Panc1 (cell line): Measurements from ENCODE around the gene CABLES2. TPM values are rescaled to one million over a fixed set of nuclear protein-coding genes. Genes with fewer than 3 reads are reported as not detected.

Source experiments
- ATAC-seq: fragments of 200-7000 bp; cut with Tn5 transposase; 2 replicates; pipeline ENCODE4 v1.9.1; 2020; ENCODE audit warnings: mild to moderate bottlenecking, moderate library complexity
- BruUV-seq: library from RNA; stranded (reverse); fragments of 400-500 nt; replicated peaks from 2 replicates; lab custom pipeline; 2021; lab: Mats Ljungman, UMichigan
- CTCF ChIA-PET: fragments of 300-600 bp; sonication (Branson Sonifier 250); formaldehyde crosslinking; loops from one replicate; lab custom pipeline; 2022; ENCODE audit warnings: antibody characterized with exemption; lab: Charles Lee
- POLR2A ChIA-PET: fragments of 300-600 bp; sonication (Branson Sonifier 250); formaldehyde crosslinking; loops from one replicate; lab custom pipeline; 2022; ENCODE audit warnings: antibody characterized with exemption; lab: Charles Lee
- DNase-seq: peaks from one replicate; pipeline ENCODE4 v3.0.0-alpha.2; 2010; ENCODE audit warnings: low read depth, low spot score
- H3K27ac ChIP-seq: 2 replicates; pipeline ENCODE4 v1.5.1; 2011; ENCODE audit warnings: mild to moderate bottlenecking, low read length, inconsistent platforms
- H3K27me3 ChIP-seq: fragments of 200-500 bp; sonication (Bioruptor generic); 2 replicates; pipeline ENCODE4 v1.6.0; 2014; ENCODE audit warnings: low read length, inconsistent platforms; ENCODE audit not compliant: control insufficient read depth, insufficient read depth
- H3K36me3 ChIP-seq: fragments of 200-500 bp; sonication (Bioruptor generic); 2 replicates; pipeline ENCODE4 v1.5.1; 2014; ENCODE audit warnings: inconsistent platforms, mild to moderate bottlenecking, low read length, moderate library complexity; ENCODE audit not compliant: control insufficient read depth, insufficient read depth
- H3K4me1 ChIP-seq: 2 replicates; pipeline ENCODE4 v1.5.1; 2011; ENCODE audit warnings: inconsistent platforms, mild to moderate bottlenecking, low read length, moderate library complexity; ENCODE audit not compliant: control insufficient read depth, insufficient read depth
- H3K4me3 ChIP-seq, 2 experiments: 2 replicates each; pipeline ENCODE4 v1.5.1; 2011 to 2012; ENCODE audit warnings: low read depth in 2 of 2, low read length in 2 of 2, mild to moderate bottlenecking in 2 of 2, inconsistent platforms in 1 of 2, moderate library complexity in 1 of 2
- H3K9me3 ChIP-seq: fragments of 200-500 bp; sonication (Bioruptor generic); 2 replicates; pipeline ENCODE4 v1.5.1; 2014; ENCODE audit warnings: low read depth, mild to moderate bottlenecking, inconsistent platforms, low read length, moderate library complexity; ENCODE audit not compliant: control insufficient read depth, insufficient read depth
- POLR2AphosphoS5 ChIP-seq: IDR thresholded peaks from 2 replicates; pipeline ENCODE4 v1.6.1; 2012; ENCODE audit warnings: mild to moderate bottlenecking, low read depth, low read length, moderate library complexity
- SIN3A ChIP-seq: IDR thresholded peaks from 2 replicates; pipeline ENCODE4 v1.6.1; 2012; ENCODE audit warnings: low read depth, mild to moderate bottlenecking, low read length, moderate library complexity, borderline replicate concordance; ENCODE audit not compliant: insufficient read depth
- TCF7L2 ChIP-seq: IDR thresholded peaks from 2 replicates; pipeline ENCODE4 v1.6.1; 2011; ENCODE audit warnings: mild to moderate bottlenecking, low read depth, low read length, inconsistent platforms
- in situ Hi-C: cut with HindIII; loops from 2 replicates; pipeline ENCODE4 v1.10.0; 2016; ENCODE audit warnings: low sequenced_read_pairs, low pct_unique_long_range_greater_than_20kb
- intact Hi-C: fragments of 100-400 bp; cut with micrococcal nuclease; formaldehyde crosslinking; loops from one replicate; pipeline ENCODE4 v1.10.0; 2022; ENCODE audit not compliant: unreplicated experiment
- total RNA-seq: library from RNA; stranded (reverse); gene quantifications from one replicate; pipeline ENCODE4 v1.2.1, GENCODE V29; 2021; ENCODE audit not compliant: unreplicated experiment
- TF ChIP-seq, protein P1 (sequence below): fragments of 450-650 bp; IDR thresholded peaks from 2 replicates; pipeline ENCODE4 v1.5.1; 2017; ENCODE audit warnings: mild to moderate bottlenecking
- TF ChIP-seq, protein P2 (sequence below), 2 experiments: IDR thresholded peaks; 2 replicates each; pipeline ENCODE4 v1.6.1; 2011 to 2012; ENCODE audit warnings: low read depth in 2 of 2, control low read depth in 1 of 2, low read length in 1 of 2, mild to moderate bottlenecking in 1 of 2, moderate library complexity in 1 of 2; ENCODE audit not compliant: insufficient read depth in 1 of 2

The CABLES2 gene
- total RNA-seq, 1 experiment from 2014 or later = 9.8 TPM

- TF ChIP-seq TCF7L2 = no peak
- TF ChIP-seq, protein P1, sequence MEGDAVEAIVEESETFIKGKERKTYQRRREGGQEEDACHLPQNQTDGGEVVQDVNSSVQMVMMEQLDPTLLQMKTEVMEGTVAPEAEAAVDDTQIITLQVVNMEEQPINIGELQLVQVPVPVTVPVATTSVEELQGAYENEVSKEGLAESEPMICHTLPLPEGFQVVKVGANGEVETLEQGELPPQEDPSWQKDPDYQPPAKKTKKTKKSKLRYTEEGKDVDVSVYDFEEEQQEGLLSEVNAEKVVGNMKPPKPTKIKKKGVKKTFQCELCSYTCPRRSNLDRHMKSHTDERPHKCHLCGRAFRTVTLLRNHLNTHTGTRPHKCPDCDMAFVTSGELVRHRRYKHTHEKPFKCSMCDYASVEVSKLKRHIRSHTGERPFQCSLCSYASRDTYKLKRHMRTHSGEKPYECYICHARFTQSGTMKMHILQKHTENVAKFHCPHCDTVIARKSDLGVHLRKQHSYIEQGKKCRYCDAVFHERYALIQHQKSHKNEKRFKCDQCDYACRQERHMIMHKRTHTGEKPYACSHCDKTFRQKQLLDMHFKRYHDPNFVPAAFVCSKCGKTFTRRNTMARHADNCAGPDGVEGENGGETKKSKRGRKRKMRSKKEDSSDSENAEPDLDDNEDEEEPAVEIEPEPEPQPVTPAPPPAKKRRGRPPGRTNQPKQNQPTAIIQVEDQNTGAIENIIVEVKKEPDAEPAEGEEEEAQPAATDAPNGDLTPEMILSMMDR = peak; percentile 80; the same call in 1 of the 2 replicates
- no peak for TF ChIP-seq SIN3A
- TF ChIP-seq POLR2AphosphoS5 = no peak
- Histone ChIP-seq H3K27ac (no peak overlapping the region), H3K4me1 (peaks cover 12% of the 10 kb centered on the region), H3K4me3 (no peak overlapping the region), H3K9me3 (no peaks in the 10 kb centered on the region), H3K36me3 (no peaks in the 10 kb centered on the region), H3K27me3 (no peaks in the 10 kb centered on the region)
- in situ Hi-C loops (no loop called here), intact Hi-C loops (no loop called here)
- ChIA-PET CTCF (interaction anchor here (1.0 kb wide), 1 partner anchor 107 kb away, joined by 3 read pairs; no protein-coding TSS in a partner anchor), POLR2A (no interaction called here)
- no TSS peak for BruUV-seq
- no peak for DNase-seq
- ATAC-seq = peak; percentile 62
These were observed 6.9 kb upstream of the CABLES2 start for GRCh38 chr20:62413896-62414481.

GRCh38 chr20:62413025-62413570, 6.0 kb upstream of the CABLES2 start:
- intact Hi-C loops = no loop called here

More at GRCh38 chr20:62413025-62413570, 6.0 kb upstream of the CABLES2 start:
- no TSS peak for BruUV-seq
- POLR2A ChIA-PET = no interaction called here
- Histone ChIP-seq H3K4me3 (no peak overlapping the region), H3K4me1 (peaks cover 12% of the 10 kb centered on the region), H3K27ac (no peak overlapping the region), H3K9me3 (no peaks in the 10 kb centered on the region), H3K27me3 (no peaks in the 10 kb centered on the region), H3K36me3 (no peaks in the 10 kb centered on the region)
- in situ Hi-C loops = no loop called here
- TF ChIP-seq POLR2AphosphoS5 (no peak), TCF7L2 (no peak)
- TF ChIP-seq, protein P1 = no peak
- TF ChIP-seq, protein P2, sequence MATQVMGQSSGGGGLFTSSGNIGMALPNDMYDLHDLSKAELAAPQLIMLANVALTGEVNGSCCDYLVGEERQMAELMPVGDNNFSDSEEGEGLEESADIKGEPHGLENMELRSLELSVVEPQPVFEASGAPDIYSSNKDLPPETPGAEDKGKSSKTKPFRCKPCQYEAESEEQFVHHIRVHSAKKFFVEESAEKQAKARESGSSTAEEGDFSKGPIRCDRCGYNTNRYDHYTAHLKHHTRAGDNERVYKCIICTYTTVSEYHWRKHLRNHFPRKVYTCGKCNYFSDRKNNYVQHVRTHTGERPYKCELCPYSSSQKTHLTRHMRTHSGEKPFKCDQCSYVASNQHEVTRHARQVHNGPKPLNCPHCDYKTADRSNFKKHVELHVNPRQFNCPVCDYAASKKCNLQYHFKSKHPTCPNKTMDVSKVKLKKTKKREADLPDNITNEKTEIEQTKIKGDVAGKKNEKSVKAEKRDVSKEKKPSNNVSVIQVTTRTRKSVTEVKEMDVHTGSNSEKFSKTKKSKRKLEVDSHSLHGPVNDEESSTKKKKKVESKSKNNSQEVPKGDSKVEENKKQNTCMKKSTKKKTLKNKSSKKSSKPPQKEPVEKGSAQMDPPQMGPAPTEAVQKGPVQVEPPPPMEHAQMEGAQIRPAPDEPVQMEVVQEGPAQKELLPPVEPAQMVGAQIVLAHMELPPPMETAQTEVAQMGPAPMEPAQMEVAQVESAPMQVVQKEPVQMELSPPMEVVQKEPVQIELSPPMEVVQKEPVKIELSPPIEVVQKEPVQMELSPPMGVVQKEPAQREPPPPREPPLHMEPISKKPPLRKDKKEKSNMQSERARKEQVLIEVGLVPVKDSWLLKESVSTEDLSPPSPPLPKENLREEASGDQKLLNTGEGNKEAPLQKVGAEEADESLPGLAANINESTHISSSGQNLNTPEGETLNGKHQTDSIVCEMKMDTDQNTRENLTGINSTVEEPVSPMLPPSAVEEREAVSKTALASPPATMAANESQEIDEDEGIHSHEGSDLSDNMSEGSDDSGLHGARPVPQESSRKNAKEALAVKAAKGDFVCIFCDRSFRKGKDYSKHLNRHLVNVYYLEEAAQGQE (IDR thresholded peaks at IDR 0.05; ENCODE audit: insufficient read depth in 1 of 2, low read depth in 2 of 2, low read length in 1 of 2) = no peak
- DNase-seq = no peak
- CTCF ChIA-PET = no interaction called here
- no peak for ATAC-seq
